ENCODE results near the gene HHATL.

Gene HHATL

DNA sequence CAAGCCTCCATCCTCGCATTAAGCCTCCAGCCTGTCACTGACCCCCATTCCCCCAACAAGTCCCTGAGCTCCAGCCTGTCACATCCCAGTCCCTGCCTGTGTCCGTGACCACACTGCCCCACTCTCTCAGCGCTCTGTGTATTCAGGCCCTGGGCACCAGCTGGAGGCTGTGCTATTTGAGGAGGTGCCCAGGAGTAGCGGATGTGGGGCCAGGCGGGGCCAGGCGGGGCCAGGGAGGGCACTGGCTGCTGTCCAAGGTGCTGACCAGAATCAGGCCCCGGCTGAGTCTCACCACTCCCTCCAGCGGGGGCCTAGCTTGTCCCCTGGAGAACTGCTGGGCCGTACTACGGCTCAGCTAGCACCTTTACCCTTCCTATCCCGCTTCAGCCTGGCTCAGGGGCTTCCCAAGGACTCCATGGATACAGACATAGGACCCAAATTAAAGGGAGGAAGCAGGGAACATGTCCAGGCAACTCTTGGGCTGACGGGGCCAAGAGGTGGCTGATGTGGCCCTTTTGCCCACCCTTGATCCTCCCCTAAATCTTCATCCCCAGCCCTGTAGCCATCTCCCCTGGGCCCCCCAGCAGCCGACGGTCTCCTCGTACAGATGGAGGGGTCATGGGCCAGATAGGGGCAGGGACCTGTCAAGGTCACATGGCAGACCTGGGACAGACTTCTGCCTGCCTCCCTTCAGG is 1.1 kb downstream of the HHATL start:
- TF ChIP-seq, protein P1, sequence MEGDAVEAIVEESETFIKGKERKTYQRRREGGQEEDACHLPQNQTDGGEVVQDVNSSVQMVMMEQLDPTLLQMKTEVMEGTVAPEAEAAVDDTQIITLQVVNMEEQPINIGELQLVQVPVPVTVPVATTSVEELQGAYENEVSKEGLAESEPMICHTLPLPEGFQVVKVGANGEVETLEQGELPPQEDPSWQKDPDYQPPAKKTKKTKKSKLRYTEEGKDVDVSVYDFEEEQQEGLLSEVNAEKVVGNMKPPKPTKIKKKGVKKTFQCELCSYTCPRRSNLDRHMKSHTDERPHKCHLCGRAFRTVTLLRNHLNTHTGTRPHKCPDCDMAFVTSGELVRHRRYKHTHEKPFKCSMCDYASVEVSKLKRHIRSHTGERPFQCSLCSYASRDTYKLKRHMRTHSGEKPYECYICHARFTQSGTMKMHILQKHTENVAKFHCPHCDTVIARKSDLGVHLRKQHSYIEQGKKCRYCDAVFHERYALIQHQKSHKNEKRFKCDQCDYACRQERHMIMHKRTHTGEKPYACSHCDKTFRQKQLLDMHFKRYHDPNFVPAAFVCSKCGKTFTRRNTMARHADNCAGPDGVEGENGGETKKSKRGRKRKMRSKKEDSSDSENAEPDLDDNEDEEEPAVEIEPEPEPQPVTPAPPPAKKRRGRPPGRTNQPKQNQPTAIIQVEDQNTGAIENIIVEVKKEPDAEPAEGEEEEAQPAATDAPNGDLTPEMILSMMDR (IDR thresholded peaks at IDR 0.05; ENCODE audit: extremely low read depth, missing control alignments), result no peak
- DNase-seq (ENCODE audit: low spot score), result peak; percentile 76

- no peak for DNase-seq (ENCODE audit: low spot score)
Measured at GRCh38 chr3:42700366-42701288, 2.0 kb downstream of the HHATL start.

DNA sequence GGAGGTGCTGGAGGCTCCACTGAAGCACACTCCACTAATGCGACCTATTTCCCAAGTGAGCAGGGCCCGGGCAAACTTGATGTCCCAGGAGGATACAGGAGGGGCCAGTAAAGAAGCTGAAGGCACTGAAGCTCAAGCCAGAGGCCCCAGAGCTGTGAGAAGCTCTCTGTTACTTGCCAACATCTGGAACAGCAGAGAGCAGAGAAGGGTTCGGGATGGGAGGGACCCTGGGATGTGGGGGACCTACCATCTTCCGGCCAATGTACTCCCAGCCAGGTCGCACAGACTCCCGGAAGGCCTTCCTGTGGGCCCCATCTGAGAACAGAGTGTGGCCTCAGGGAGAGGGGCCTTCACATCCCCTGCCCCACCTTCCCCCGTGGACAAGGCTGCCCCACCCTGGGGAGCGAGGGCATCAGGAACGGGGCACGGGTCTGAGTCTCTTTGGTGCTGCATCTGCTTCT is 3.1 kb downstream of the HHATL start:
- DNase-seq (ENCODE audit: low spot score), result no peak
- TF ChIP-seq, protein P1 (IDR thresholded peaks at IDR 0.05; ENCODE audit: extremely low read depth, missing control alignments), result no peak

More at GRCh38 chr3:42700366-42701288, 2.0 kb downstream of the HHATL start:
- TF ChIP-seq, protein P1 (IDR thresholded peaks at IDR 0.05; ENCODE audit: extremely low read depth, missing control alignments), result no peak

DNA sequence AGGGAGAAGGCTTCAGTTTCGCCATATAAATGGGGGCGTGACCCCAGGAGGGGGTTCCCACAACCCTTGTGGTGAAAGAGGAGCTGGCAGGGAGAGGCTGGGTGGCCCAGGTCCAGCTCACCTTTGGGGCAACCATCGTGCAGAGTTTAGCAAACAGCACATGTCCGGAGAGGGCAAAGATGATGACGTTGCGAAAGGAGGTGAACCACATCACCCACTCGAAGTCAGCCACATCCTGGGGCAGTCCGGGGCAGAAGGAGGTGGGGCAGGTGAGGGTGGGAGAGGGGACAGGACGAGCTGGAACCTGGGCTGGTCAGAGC is 3.7 kb downstream of the HHATL start:
- DNase-seq (ENCODE audit: low spot score), result no peak
- TF ChIP-seq, protein P1 (IDR thresholded peaks at IDR 0.05; ENCODE audit: extremely low read depth, missing control alignments), result no peak

DNA sequence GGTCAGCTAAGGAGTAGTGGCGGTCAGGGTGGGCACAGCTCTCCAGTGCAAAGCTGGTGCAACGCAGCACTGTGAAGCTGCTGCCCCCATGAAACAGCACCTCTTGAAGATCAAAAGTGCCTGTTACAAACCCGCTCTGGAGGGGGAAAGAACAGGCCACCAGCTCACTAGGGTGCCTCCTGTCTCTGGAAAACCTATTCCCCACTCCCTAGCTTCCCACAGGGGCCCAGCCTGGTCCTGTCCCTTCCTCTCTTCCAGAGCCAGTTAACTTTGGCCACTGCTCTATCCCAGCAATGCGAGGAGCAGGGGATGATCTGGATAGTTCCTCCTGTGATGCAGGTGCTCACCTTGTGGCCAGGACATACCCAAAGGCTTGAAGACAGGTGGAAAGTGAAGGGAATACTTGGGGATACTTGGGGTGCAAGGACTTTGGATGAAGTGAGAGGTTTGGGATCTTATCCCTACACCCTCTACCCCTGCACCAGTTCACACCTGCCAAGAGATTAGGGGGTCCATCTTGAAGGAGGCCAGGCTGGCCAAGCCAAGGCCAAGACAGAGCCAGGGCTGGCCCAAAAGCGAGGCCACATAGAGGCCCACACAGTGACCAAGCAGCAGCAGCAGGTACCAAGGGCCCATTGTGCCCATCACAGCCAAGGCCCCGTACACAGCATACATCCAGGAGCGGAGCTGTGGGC is 4.2 kb downstream of the HHATL start:
- TF ChIP-seq, protein P1 (IDR thresholded peaks at IDR 0.05; ENCODE audit: extremely low read depth, missing control alignments), result no peak

GRCh38 chr3:42697289-42698051 is 5.1 kb downstream of the HHATL start:
- TF ChIP-seq, protein P1 (IDR thresholded peaks at IDR 0.05; ENCODE audit: extremely low read depth, missing control alignments), result no peak
- DNase-seq (ENCODE audit: low spot score), result no peak

More for the DNA sequence above, 4.2 kb downstream of the HHATL start:
- DNase-seq (ENCODE audit: low spot score), result no peak

Measured in GM20000 (cell line).